ENCODE measurements around the gene APBB1. TPM values are rescaled to one million over a fixed set of nuclear protein-coding genes. Genes with fewer than 3 reads are reported as not detected.

Gene APBB1
- total and polyA plus RNA-seq, 8 donors, result 18.8 to 60.1 (median 22.0) TPM

- H3K36me3 ChIP-seq, result no peaks in the 10 kb centered on the region
- 66 to 79% (median 67%) methylated on average over 3 of the region's 3 CpGs for WGBS, 5 donors
- TF ChIP-seq CTCF (IDR thresholded peaks at IDR 0.05) (no peak), POLR2AphosphoS5 (IDR thresholded peaks at IDR 0.05) (no peak), EP300 (IDR thresholded peaks at IDR 0.05) (no peak), POLR2A (IDR thresholded peaks at IDR 0.05) (no peak)
- intact Hi-C loops (cut with DNase I; ENCODE audit: low total_unique reads), result loop anchor here (5.0 kb wide), 1 partner anchor 59 kb away; no protein-coding TSS in a partner anchor
- no peak within 1 kb of the TSS for H3K27ac ChIP-seq
- H3K27me3 ChIP-seq, result no peaks in the 10 kb centered on the region
- peaks cover 0 to 10% (median 3%) of the 10 kb centered on the region in 4 donors for H3K4me1 ChIP-seq
- H3K4me3 ChIP-seq, result no peak within 1 kb of the TSS
- no peaks in the 10 kb centered on the region for H3K9me3 ChIP-seq
- no peak for DNase-seq
Measured at GRCh38 chr11:6440906-6441358, 22.0 kb upstream of the APBB1 start, which contains the start of gene HPX. HPX (minus strand) TSS chr11:6440987; CDS start chr11:6440963, 24 bp downstream.

- peak in 1 of 3 donors; percentile 66 for TF ChIP-seq POLR2AphosphoS5 (IDR thresholded peaks at IDR 0.05)
- TF ChIP-seq POLR2A (IDR thresholded peaks at IDR 0.05), result no peak
- TF ChIP-seq EP300 (IDR thresholded peaks at IDR 0.05), result no peak
- peak in 5 of 7 experiments; percentile 41 to 86 (median 63) for TF ChIP-seq CTCF (IDR thresholded peaks at IDR 0.05)
- H3K27ac ChIP-seq, result no peak overlapping the region
- H3K9me3 ChIP-seq, result no peaks in the 10 kb centered on the region
- H3K4me3 ChIP-seq, result no peak overlapping the region
- H3K4me1 ChIP-seq, result peaks cover 0 to 14% (median 6%) of the 10 kb centered on the region in 4 donors
- WGBS, 5 donors, result 0 to 8% (median 5%) methylated on average over 1 of the region's 1 CpG
- no peaks in the 10 kb centered on the region for H3K36me3 ChIP-seq
- H3K27me3 ChIP-seq, result no peaks in the 10 kb centered on the region
- intact Hi-C loops (cut with DNase I; ENCODE audit: low total_unique reads), result no loop called here
- DNase-seq, result peak; percentile 68 to 85
Measured at GRCh38 chr11:6438979-6439571, 20.2 kb upstream of the APBB1 start.

- Histone ChIP-seq H3K9me3 (no peaks in the 10 kb centered on the region), H3K27ac (no peak overlapping the region), H3K4me3 (no peak overlapping the region), H3K4me1 (peaks cover 0 to 16% (median 6%) of the 10 kb centered on the region in 4 donors), H3K27me3 (no peaks in the 10 kb centered on the region), H3K36me3 (no peaks in the 10 kb centered on the region)
- peak in 1 of 2 donors; percentile 13 for DNase-seq
- TF ChIP-seq CTCF (IDR thresholded peaks at IDR 0.05) (no peak), POLR2AphosphoS5 (IDR thresholded peaks at IDR 0.05) (no peak), POLR2A (IDR thresholded peaks at IDR 0.05) (no peak), EP300 (IDR thresholded peaks at IDR 0.05) (no peak)
- intact Hi-C loops (cut with DNase I; ENCODE audit: low total_unique reads), result no loop called here
- WGBS, 5 donors, result 67 to 81% (median 77%) methylated on average over 3 of the region's 3 CpGs
Measured at GRCh38 chr11:6437993-6438392, 19.1 kb upstream of the APBB1 start.

- no peak for TF ChIP-seq POLR2A (IDR thresholded peaks at IDR 0.05)
- TF ChIP-seq EP300 (IDR thresholded peaks at IDR 0.05), result no peak
- no peak for TF ChIP-seq CTCF (IDR thresholded peaks at IDR 0.05)
- 92 to 94% (median 93%) methylated on average over 7 to 12 of the region's 12 CpGs for WGBS, 5 donors
- no peaks in the 10 kb centered on the region for H3K27me3 ChIP-seq
- H3K9me3 ChIP-seq, result no peaks in the 10 kb centered on the region
- no peaks in the 10 kb centered on the region for H3K36me3 ChIP-seq
- DNase-seq, result no peak
- H3K27ac ChIP-seq, result no peak overlapping the region
- intact Hi-C loops (cut with DNase I; ENCODE audit: low total_unique reads), result no loop called here
- no peak overlapping the region for H3K4me3 ChIP-seq
- H3K4me1 ChIP-seq, result peaks cover 0 to 16% (median 5%) of the 10 kb centered on the region in 4 donors
Measured at GRCh38 chr11:6437423-6437822, 18.5 kb upstream of the APBB1 start.

All from stomach (tissue), 9 donors.